Mononuclear cell (primary cell): ENCODE data around the gene URM1. TPM values are rescaled to one million over a fixed set of nuclear protein-coding genes. Genes with fewer than 3 reads are reported as not detected.
"Not testable (repeated sequence)": the region's sequence is repeated elsewhere in the genome, so short reads cannot be mapped to it uniquely, and the experiment has no call there.

ENCODE experiments used
- H3K27me3 ChIP-seq: 2 replicates; pipeline ENCODE4 v1.6.0; 2011; ENCODE audit warnings: low read length, control low read depth; ENCODE audit not compliant: insufficient read depth
- H3K4me1 ChIP-seq: 2 replicates; pipeline ENCODE4 v1.5.1; 2011; ENCODE audit warnings: mild to moderate bottlenecking, low read length, control low read depth; ENCODE audit not compliant: insufficient read depth
- H3K4me3 ChIP-seq: 2 replicates; pipeline ENCODE4 v1.5.1; 2011; ENCODE audit warnings: mild to moderate bottlenecking, low read length, moderate library complexity
- H3K9me3 ChIP-seq: 2 replicates; pipeline ENCODE4 v1.5.1; 2011; ENCODE audit warnings: low read depth, mild to moderate bottlenecking, control low read depth, low read length
- total RNA-seq: library from RNA; depleted of rRNA; stranded (reverse); fragments of >200 nt; gene quantifications from one replicate; pipeline ENCODE4 v1.2.3, GENCODE V29; 2012

The URM1 gene
- total RNA-seq, 1 donor = 17.6 TPM

DNA sequence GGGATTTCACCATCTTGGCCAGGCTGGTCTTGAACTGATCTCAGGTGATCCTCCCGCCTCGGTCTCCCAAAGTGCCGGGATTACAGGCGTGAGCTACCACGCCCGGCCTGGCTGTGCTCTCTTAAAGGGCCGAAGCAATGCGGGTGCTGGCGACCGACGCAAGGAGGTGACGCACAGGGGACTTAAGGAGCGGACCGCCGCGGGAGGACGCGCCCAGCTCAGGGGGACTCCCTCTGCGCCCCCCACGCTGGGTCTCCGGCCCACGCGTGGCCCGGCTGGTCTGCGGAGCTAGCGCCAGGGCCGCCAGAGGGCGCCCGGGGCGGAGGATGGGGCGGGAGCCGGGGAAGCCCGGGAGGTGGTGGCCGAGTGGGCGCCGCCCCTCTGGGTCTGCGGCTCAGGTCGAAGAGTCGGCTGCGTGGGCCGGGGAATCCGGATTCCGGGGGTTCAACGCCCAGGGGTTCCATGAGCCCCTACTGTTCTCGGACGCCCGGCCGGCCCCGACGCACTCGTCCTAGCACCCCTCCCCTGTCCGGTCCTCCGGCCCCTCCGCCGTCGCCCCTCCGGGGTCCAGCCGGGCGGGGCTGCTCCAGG, 49.0 kb downstream of the URM1 start:
- peaks cover 26% of the 10 kb centered on the region for H3K4me1 ChIP-seq
- peaks cover 18% of the 10 kb centered on the region for H3K27me3 ChIP-seq
- no peaks in the 10 kb centered on the region for H3K9me3 ChIP-seq
- H3K4me3 ChIP-seq = peak overlapping the region; percentile 65

- H3K4me1 ChIP-seq = peaks cover 26% of the 10 kb centered on the region
- H3K27me3 ChIP-seq = peaks cover 18% of the 10 kb centered on the region
- H3K9me3 ChIP-seq = no peaks in the 10 kb centered on the region
- peak within 1 kb of the TSS; percentile 65 for H3K4me3 ChIP-seq
These were observed 49.7 kb downstream of the URM1 start, which contains the start of gene CERCAM for GRCh38 chr9:128420651-128421481. Gene CERCAM, plus strand, starts transcription at chr9:128420857. Its CDS starts 21 bp downstream, at chr9:128420878.

GRCh38 chr9:128421482-128421996, 50.4 kb downstream of the URM1 start:
- H3K27me3 ChIP-seq = peaks cover 15% of the 10 kb centered on the region
- no peak overlapping the region for H3K4me3 ChIP-seq

DNA sequence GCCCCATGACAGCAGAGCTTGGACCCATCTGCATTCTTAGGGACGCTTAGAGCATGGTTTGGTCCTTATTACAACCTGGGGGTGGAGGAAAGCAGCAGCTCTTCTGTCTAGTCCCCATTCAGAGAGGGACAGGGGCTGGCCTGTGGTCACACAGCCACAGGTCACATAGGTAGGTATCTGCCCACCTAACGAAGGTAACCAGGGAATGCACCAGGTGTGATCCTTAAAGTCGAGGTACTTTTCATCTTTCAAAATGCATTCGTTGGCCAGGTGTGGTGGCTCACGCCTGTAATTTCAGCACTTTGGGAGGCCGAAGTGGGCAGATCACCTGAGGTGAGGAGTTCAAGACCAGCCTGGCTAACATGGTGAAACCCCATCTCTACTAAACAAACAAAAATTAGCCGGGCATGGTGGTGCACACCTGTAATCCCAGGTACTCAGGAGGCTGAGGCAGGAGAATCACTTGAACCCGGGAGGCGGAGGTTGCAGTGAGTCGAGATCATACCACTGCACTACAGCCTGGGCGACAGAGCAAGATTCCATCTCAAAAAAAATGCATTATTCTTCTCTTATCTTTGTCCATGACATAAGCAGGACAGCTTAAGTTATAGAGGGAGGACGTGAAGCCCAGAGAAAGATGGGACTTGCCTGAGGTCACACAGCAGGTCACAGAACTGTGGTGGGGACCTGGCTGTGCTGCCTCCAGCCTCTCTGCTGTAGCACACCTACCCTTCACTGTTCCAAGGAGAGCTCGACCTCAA, 51.0 kb downstream of the URM1 start:
- not testable (repeated sequence) for H3K4me3 ChIP-seq, H3K9me3 ChIP-seq
- Histone ChIP-seq H3K27me3 (peaks cover 13% of the 10 kb centered on the region), H3K4me1 (peaks cover 26% of the 10 kb centered on the region)

More at GRCh38 chr9:128421482-128421996, 50.4 kb downstream of the URM1 start:
- Histone ChIP-seq H3K9me3 (no peaks in the 10 kb centered on the region), H3K4me1 (peaks cover 26% of the 10 kb centered on the region)

DNA sequence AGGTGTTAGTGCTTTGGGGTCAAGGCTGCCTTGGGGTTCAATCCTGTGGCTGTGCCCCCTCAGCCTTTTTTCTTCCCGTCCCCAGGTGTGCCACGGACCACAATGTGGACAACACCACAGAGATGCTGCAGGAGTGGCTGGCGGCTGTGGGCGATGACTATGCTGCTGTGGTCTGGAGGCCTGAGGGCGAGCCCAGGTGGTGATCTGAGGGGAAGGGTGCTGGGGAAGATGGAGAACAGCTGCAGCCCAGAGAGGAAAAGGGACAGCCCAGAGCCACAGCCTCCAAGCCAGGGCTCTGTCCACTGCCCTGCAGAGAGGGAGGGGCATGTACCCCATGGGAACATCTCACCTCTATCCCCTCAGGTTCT, 51.6 kb downstream of the URM1 start:
- Histone ChIP-seq H3K9me3 (no peaks in the 10 kb centered on the region), H3K27me3 (peaks cover 13% of the 10 kb centered on the region), H3K4me1 (peaks cover 26% of the 10 kb centered on the region), H3K4me3 (no peak overlapping the region)

DNA sequence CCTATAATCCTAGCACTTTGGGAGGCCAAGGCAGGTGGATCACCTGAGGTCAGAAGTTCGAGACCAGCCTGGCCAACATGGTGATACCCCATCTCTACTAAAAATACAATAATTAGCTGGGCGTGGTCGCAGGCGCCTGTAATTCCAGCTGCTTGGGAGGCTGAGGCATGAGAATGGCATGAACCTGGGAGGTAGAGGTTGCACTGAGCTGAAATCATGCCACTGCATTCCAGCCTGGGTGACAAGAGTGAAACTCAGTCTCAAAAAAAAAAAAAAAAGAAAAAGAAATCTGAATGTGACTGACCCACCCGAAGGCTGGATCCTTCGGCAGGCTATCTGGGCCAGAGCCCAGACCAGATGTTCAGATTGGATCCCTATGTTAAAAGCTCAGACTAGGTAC, 52.2 kb downstream of the URM1 start:
- H3K9me3 ChIP-seq, H3K4me3 ChIP-seq: not testable (repeated sequence)
- peaks cover 13% of the 10 kb centered on the region for H3K27me3 ChIP-seq
- H3K4me1 ChIP-seq = peaks cover 26% of the 10 kb centered on the region

GRCh38 chr9:128424268-128424780, 53.1 kb downstream of the URM1 start:
- Histone ChIP-seq H3K4me3 (no peak overlapping the region), H3K4me1 (peaks cover 20% of the 10 kb centered on the region), H3K9me3 (no peaks in the 10 kb centered on the region), H3K27me3 (peaks cover 7% of the 10 kb centered on the region)

DNA sequence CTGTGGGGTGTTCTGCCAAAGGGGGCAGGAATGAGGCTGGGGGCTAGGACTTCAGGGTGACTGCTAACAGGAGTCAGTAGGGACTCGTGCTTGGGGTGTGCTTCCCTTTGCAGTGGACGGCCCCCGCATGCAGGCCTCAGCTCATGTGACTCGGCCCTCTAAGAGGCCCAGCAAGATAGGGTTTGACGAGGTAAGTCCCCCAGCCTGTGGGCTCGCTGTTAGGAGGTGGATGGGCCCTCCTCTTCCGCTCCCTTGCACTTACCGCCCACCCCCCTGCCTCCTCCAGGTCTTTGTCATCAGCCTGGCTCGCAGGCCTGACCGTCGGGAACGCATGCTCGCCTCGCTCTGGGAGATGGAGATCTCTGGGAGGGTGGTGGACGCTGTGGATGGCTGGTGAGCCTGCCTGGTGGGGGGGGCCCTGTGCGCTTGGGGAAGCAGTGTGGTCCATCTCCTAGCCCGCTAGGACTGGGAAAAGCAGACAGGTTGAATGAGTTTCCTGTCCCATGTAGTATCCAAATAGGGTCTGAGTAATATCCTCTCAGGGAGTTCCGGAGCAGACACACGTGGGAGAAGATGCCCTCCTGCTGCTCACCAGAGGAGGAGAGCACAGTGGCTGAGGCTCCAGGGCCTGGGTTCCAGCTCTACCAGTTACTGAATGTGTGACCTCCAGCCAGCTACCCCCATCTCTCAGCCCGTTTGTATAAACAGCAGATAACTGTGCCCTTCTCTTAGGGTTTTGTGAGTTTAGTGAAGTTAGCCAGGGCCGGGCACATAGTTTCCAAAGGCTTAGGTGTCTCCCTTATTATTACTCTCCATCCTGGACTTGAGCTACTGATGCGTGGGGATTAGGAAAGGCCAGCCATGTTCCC, 57.7 kb downstream of the URM1 start:
- H3K27me3 ChIP-seq = no peaks in the 10 kb centered on the region

GRCh38 chr9:128429513-128430086, 58.4 kb downstream of the URM1 start:
- Histone ChIP-seq H3K9me3 (no peaks in the 10 kb centered on the region), H3K4me3 (no peak overlapping the region), H3K4me1 (no peaks in the 10 kb centered on the region), H3K27me3 (no peaks in the 10 kb centered on the region)

More for the DNA sequence above, 57.7 kb downstream of the URM1 start:
- Histone ChIP-seq H3K4me1 (no peaks in the 10 kb centered on the region), H3K9me3 (no peaks in the 10 kb centered on the region), H3K4me3 (no peak overlapping the region)

- Histone ChIP-seq H3K9me3 (no peaks in the 10 kb centered on the region), H3K4me1 (no peaks in the 10 kb centered on the region), H3K4me3 (no peak overlapping the region), H3K27me3 (no peaks in the 10 kb centered on the region)
These were observed 60.0 kb downstream of the URM1 start for GRCh38 chr9:128431207-128431606.

GRCh38 chr9:128434340-128434739, 63.2 kb downstream of the URM1 start:
- H3K4me1 ChIP-seq = peaks cover 7% of the 10 kb centered on the region
- no peak overlapping the region for H3K4me3 ChIP-seq
- no peaks in the 10 kb centered on the region for H3K9me3 ChIP-seq
- H3K27me3 ChIP-seq = no peaks in the 10 kb centered on the region

- H3K4me3 ChIP-seq = no peak overlapping the region
- no peaks in the 10 kb centered on the region for H3K9me3 ChIP-seq
- H3K27me3 ChIP-seq = no peaks in the 10 kb centered on the region
- peaks cover 7% of the 10 kb centered on the region for H3K4me1 ChIP-seq
These were observed 64.4 kb downstream of the URM1 start for GRCh38 chr9:128435611-128436010.

- Histone ChIP-seq H3K4me1 (peaks cover 7% of the 10 kb centered on the region), H3K4me3 (no peak overlapping the region), H3K9me3 (no peaks in the 10 kb centered on the region), H3K27me3 (no peaks in the 10 kb centered on the region)
These were observed 67.4 kb downstream of the URM1 start for GRCh38 chr9:128438343-128439109.
